ENCODE data around the gene DDRGK1.
"Not testable (repeated sequence)": the region's sequence is repeated elsewhere in the genome, so short reads cannot be mapped to it uniquely, and the experiment has no call there.

The DDRGK1 gene

DNA sequence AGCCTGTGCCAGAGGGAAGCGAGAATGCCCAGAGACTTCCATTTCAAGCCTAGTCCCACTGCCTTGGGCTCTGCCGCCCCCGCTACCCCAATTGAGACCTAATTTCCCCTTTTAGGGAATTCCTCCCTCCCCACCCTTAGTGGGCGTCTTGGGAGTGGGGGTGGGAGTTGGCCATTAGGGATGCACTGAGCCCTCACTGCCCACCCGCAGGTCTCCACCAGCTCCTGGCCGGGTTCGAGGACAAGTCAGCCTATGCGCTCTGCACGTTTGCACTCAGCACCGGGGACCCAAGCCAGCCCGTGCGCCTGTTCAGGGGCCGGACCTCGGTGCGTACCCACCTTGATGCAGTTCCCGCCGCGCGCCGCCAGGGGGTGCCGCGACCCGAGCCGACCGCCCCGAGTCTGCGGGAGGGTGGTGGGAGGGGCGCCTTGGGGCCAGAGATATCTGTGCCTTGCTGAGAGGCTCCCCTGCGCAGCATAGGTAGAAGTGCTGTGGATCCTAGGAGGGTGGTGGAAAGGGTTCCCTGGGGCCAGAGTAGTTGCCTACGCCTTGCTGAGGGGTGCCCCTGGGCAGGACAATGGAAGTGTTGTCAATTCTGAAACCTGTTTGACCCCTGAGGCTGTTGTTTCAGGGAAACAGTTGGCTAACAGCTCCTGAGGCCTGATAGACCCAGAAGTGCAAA is 14.0 kb upstream of the DDRGK1 start:
- DNase-seq (ENCODE audit: low read depth in 1 of 2, low spot score in 1 of 2): peak; percentile 57 to 59

DNA sequence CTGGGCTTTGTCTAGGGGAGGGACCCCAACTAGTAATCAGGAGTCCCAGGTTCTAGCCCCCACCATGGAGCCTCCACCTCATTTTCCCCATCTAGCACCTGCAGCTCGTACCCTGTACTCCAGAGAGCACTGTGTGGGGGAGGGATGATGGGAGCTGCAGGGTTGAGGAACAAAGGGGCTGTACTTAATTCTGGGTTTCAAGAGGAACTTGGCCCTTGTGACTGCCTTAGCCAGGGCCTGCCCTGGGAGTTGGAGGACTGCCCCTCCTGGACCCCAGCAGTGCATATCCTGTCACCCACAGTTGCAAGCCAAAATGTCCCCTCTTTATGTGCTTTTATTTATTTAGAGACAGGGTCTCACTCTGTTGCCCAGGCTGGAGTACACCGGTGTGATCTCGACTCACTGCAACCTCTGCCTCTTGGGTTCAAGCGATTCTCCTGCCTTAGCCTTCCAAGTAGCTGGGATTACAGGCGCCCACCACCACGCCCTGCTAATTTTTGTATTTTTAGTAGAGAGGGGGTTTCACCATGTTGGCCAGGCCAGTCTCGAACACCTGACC is 11.0 kb upstream of the DDRGK1 start:
- DNase-seq (ENCODE audit: low read depth in 1 of 2, low spot score in 1 of 2): not testable (repeated sequence)

DNA sequence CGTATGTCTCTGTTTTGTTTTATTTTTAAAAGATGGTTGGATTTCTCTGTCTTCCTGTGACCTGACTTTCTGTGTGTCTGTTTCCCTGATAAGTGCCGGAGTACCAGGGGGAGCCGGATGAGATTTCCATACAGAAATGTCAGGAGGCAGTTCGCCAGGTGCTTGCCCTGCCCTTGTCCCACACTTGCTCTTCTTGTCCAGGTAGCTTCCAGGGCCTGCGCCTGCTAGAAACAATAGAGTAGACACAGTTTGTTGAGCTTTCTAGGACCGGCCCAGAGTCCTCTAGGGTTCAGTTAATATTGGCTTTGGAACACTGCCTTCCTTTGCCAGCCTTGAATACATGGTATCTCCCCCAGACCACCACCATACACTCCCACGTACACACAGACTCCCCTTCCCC is 8.7 kb upstream of the DDRGK1 start:
- no peak for DNase-seq (ENCODE audit: low read depth in 1 of 2, low spot score in 1 of 2)

DNA sequence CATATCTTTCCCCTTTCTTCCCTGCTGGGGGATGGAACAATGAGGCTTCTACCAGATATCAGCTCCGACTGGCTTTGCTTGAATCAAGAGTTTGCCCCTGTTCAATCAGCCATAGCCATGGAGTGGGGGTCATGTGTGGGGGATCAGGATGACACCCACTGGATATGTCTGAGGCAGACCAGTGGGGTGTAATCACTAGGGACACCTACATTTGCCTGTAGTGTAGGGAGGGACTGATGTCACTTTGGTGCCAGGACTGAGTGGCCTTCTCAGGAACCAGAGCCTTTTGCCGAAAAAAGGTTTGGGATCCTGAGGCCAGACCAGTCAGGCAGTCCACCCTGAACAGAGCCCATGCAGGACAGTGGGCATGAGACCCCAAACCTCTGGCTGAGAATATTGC is 5.9 kb upstream of the DDRGK1 start:
- DNase-seq (ENCODE audit: low read depth in 1 of 2, low spot score in 1 of 2): no peak

DNA sequence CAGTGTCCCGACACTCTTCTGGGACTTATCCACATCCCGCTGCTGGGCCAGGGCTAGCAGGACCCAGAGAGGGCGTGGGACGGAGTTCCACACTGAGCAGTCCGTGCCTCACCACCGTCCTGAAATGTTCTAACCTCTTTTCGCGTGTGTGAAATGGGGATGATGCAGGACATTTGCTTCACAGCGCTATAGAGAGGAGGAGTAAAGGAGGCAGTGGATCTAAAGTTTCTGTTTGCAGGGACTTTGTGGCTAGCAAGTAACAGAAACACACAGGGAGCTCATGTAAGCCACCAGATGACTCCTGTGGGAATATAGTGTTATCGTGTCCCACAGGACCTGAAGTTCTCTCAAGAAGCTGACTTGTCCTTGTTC is 5.5 kb upstream of the DDRGK1 start:
- DNase-seq (ENCODE audit: low read depth in 1 of 2, low spot score in 1 of 2): no peak

DNA sequence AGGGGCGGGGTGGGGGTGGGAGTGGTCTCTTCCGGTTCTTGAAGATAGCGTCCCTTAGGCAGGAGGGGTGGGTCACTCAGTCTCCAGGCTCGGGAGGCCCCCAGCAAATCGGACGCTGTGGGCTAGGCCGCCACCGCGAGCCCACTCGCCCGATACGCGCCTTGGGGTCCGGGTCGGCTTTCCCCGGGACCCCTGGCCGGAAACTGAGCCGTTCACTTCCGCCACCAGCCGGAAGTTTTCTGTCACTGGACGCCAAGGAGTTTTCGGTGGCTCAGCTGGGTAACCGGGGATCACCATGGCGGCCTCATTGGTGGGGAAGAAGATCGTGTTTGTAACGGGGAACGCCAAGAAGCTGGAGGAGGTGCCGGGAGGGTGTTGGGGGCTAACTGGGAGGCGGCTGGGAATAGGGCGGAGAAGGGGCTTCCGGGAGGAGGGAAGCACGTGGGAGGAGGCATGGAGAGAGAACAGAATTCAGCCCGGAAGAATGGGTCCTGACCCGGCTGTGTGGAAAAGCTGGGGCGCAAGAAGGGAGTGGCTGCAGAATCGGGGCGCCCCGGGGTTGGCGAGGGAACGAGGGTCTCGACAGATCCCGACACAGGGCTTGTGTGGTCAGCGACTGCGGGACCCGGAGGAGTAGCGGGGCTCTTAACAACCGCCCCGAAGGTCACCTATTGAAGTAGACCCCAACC is 4.9 kb upstream of the DDRGK1 start, which contains the start of gene ITPA:
TSS of gene ITPA (plus strand) at position 242 of the 689 bp plus-strand sequence. CDS start at position 296, 54 bp downstream.
- peak; percentile 24 to 26 for DNase-seq (ENCODE audit: low read depth in 1 of 2, low spot score in 1 of 2)

DNA sequence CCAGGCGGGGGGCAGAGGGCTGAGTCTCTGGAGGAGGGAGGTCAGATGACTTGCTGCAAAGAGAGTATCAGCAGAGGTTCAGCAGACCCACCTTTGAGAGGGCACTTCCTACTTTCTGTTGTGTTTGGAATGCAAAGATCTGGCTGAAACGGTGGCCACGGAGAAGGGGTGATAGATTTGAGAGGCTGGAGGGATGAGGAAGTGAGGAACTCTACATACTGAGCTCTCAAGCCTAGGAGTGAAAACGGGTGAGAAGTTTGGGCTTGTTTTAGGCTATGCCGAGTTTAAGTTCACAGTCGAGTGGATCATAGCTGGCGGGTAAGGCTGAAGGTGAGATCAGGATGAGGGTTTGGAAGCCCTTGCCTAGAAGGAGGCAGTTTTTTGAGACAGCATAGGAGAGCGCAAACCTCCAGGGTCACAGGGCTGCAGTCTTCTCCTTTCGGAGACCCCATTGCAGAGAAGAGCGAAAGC is 4.3 kb upstream of the DDRGK1 start:
- no peak for DNase-seq (ENCODE audit: low read depth in 1 of 2, low spot score in 1 of 2)

DNA sequence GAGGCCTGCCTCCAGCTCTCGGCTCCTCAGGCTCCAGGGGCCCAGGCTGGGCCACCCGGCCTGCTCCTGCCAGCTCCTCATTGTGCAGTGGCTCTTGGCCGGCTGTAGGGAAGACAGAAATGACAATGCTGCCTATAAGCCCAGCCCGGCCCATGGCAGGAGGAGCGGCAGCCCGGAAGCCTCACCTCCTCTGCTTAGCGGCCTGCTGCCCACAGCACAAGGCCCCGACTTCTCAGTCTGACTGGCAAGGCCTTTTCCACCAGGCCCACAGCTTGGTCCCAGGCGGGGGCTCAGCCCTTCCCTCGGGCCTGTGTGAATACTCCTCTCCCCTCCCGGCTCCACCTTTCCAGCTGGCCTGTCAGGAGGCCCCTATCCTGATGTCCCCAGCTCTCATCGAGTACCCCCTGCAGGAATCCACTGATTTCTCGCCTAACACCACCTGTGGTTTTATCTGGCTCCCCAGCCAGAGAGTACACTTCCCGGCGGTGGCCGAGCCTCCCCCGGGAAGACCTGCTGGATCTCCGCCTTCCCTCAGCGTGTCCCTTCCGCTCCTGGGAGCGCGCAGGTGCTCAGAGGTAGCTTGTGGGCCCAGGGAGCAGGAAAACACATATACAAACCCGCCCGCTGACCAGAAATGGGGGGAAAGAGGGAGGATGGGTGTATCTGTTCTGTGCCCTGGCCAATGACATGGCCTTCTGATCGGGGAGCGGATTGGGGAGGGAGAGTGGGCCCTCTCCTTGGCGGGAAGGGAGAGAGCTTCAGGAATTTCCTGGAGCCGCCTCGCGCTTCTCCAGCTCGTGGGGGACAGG is 963 bp downstream of the DDRGK1 start:
- DNase-seq (ENCODE audit: low read depth in 1 of 2, low spot score in 1 of 2): no peak

DNA sequence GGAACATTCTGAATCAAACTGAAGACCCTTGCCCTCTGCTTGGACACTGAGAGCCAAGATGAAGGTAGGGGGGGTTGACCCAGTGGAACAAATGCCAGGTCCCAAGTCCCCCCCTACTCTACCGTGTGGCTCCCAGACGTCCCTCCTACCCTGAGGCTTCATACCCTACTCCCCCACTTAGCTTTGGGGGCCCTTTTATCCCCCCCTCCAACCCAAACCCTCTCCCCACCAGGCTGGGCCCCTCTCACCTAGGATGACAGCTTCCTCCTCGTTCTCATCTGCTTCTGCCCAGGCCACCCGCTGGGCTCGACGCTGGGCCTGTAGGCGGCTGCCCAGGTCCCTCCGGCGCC is 1.5 kb downstream of the DDRGK1 start:
- no peak for DNase-seq (ENCODE audit: low read depth in 1 of 2, low spot score in 1 of 2)

DNA sequence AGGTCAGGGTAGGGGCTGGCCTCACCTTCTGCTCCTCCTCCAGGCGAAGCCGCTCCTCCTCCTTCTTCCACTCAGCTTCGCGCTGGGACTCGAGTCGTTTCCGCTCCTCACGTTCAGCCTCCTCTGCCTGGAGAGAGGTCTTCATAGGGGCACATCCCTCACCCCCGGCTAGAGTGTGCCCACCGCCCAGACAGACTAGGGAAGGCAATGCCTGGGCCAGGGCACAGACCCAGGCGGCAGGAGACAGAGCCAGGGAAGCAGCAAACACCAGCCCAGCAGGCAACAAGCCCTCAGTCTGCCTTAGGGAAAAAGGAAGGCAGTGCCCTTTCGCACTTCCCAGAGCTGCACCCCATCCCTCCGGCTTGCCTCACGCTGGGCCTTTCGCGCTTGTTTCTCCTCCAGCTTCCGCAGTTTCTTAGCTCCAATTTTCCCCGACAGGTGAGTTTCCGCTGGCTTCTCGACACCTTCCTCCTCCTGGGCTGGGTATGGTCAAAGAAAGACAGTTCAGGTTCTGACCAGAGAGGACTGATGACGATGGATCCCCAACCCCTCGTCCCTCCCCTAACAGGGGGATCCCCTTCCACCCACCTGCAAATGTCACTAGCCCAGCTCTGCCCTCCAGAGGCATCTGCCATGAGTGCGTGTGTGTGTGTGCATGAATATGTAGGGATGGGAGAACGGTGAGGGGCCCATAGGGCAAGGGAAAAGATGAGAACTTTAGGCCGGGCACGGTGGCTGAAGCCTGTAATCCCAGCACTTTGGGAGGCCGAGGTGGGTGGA is 4.3 kb downstream of the DDRGK1 start:
- DNase-seq (ENCODE audit: low read depth in 1 of 2, low spot score in 1 of 2): no peak

DNA sequence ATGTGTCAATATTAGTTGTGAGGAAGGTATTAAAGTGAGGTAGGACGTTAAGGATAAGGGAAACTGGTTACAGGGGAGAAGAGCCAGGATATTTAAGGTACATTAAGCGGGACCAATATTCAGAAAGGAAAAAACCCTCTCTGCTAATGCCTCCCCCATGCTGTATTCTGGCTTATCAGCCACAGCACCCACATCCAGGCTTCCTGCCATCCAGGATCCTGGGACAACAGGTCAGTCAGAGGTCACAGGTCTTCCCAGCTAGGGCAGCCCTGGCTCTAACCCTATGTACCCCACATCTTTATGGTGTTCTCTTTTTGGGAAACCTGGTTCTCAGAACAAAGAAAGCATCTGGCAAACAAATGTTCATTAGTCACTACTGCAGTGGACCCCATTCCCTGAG is 5.3 kb downstream of the DDRGK1 start:
- DNase-seq (ENCODE audit: low read depth in 1 of 2, low spot score in 1 of 2): no peak

DNA sequence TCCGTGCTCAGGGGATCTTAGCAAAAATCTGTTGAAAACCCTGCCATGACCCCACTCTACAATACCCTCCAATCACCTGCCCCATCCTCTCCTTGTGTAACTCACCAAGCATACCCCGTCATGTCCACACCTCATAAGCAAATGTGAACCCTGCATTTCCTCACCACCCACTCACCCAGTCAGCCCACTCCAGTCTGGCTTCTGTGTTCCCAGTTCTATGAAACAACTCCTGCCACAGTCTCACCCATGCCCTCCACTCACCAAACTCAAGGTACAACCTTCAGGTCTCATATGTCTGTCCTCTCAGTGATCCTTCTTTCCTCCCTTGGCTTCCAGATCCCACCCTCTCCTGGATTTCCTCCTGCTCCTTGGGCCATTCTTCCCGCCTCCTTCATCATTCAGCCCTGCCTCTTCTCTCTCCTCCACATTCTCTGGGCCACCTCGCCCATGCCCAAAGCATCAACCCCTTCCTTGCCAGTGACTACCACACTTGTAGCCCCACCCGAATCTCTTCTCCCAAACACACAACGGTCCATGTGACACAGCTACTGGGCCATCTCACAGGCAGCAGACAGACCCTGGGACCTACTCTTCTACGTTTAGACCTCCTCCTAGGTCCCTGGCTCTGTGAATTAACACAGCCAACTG is 8.8 kb downstream of the DDRGK1 start:
- DNase-seq (ENCODE audit: low read depth in 1 of 2, low spot score in 1 of 2): no peak

DNA sequence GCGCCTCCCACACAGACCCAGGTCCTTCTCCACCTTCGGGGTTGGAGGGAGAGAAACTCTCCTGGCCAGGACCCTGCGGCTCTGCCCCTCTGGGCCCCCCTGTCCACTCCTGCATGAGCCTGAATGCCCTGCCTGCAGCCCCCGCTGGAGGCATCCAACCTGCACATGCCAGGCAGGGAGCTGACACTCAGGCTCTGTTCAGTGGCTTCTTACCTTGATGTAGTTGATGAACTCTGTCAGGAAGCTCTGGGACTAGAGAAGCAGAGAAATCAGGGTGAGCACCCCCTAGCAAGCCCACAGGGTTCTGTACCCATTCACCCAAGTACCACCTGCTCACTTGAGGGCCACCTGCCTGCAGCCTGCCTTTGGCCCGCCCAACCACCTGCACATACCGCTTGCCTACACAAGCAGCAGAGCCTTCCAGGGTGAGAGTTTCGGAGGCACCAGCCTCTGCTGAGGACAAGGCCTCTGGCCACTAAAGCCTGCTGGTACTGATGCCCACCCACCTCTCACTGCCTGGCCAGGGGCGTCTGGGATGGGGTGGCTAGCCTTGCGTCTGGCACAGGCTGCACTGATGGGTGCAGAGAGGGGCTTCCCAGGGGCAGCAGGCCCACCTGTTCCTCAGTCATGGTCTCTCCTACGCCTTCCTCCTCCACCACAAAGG is 9.7 kb downstream of the DDRGK1 start:
- no peak for DNase-seq (ENCODE audit: low read depth in 1 of 2, low spot score in 1 of 2)

DNA sequence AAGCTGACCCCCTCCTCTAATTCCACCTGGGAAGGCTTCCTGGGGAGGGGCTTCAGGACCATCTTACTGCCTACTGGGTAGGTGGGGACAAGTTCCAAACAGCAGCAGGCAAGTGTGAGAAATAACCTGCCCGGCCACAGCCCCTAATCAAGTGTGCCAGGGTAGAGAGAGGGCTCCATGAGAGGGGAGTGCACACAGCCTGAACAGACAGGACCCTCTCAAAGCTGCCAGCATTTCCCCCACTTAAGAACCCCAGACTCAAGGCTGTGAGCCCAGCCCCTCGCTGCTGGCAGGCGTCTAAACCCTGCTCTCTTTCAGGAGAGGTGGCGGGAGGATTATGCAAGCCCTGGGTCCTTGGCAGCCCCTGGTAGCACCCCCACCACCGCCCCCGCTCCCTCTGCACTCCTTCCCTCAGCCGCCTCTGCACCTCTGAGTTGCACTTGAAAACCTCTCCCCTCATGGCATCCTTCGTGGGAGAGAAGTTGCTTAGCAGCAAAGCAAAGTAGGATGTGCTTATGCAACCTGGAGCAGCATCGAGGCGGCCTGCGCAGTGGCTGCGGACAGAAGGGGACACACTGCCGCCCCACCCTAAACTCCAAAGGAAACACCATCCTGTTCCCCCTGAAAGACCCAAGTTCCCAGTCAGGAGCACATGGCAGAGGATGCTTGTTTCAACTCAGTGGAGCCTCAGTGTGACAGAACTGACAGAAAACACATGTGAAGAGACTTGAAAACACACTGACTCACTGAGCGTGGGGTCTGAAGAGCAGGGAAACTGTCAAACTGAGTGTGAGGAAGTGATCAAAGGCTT is 10.5 kb downstream of the DDRGK1 start:
- no peak for DNase-seq (ENCODE audit: low read depth in 1 of 2, low spot score in 1 of 2)

DNA sequence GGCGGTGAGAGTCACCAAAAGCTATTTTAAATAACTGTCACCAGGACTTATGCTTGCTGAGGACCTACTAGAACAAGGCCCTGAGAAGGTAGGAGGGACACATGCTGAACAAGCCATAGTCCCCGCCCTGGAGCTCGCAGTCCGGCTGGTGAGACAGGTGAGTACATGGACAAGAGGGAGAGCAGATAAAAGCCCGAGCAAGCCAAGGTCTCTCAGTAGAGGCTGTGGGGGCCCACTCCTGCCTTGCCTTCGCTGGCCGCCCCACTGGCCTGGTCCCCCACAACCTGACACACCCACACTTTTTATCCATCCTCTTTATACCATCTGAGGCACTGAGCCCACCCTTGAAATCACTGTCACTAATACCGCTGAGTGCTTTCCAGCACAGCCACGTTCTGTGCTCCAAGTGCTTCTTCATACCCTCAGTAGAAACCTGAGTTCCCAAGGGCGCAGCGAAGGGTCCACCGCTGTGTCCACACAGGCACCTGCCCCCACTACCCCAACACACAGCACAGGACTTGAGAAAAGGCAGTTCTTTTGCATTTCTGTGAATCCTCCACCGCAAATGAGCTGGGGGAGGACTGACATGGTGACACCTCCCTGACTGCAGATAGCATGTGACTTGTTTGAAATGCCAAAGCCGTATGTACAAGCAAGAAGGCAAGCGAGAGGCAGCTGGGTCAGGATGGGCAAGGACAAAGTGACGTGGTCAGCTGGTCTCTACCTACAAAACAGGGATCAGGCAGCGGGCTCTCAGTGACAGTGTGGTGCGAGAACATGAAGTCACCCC is 12.1 kb downstream of the DDRGK1 start:
- DNase-seq (ENCODE audit: low read depth in 1 of 2, low spot score in 1 of 2): no peak

DNA sequence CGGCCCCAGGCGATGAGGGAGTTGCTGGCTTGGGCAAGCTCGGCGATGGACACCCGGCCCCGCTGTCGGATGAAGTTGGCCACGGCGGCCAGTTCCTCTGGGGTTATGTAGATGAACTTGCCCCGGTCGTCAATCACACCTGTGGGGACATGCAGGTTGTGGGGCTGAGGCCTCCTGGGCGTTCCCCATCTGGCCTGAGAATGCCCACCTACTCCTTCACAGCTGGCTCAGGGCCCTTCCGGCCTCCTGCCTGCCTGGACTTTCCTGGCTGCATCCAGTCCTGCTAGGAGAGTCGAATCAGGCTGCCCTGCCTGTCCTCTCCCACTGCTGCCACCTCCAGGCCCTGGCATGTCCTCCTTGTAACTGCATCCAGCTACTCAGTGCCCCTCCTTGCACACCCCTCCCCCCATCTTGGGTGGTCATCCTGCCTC is 13.8 kb downstream of the DDRGK1 start:
- DNase-seq (ENCODE audit: low read depth in 1 of 2, low spot score in 1 of 2): no peak

DNA sequence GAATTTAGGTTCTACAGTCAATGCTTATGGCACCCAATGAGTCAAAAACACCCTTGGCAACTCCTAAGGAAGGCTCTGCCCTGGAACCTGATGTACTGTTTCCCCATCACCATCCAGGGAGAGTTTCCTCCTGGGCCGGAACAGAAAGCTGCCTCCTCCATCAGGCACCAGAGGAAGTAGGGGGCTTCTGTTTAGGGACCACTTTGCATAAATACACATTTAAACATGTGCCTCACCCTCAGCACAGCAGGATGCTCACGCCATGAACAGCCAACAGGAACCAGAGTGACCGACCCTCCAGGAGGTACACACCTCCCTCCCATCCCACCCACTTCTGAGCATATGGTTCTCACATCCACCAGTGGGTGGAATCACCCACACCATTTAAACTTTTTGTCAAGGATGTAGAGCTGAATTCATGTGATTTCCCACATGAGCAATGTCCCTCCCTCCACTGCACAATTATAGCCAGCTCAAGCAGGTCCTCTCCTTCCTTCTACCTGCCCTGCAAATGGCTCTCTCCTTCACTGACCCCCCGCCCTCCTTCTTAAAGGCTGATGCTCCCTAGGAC is 14.8 kb downstream of the DDRGK1 start:
- no peak for DNase-seq (ENCODE audit: low read depth in 1 of 2, low spot score in 1 of 2)
